ENCODE measurements around the gene AMT.

Gene AMT

GRCh38 chr3:49422379-49423248 is at the start of gene AMT:
Gene AMT (minus strand): TSS chr3:49422473. CDS start chr3:49422450, 23 bp downstream.
- peak; percentile 91 for DNase-seq (ENCODE audit: low spot score)

- peak; percentile 48 for DNase-seq (ENCODE audit: low spot score)
These were observed 48.6 kb upstream of the AMT start for GRCh38 chr3:49470714-49471420.

GRCh38 chr3:49469936-49470713 is 47.9 kb upstream of the AMT start, which contains the start of gene DAG1:
Gene DAG1 (plus strand): TSS chr3:49470267. CDS start chr3:49510535, 40,268 bp downstream.
- peak; percentile 96 for DNase-seq (ENCODE audit: low spot score)

- peak; percentile 66 for DNase-seq (ENCODE audit: low spot score)
These were observed 47.0 kb upstream of the AMT start for GRCh38 chr3:49469037-49469935.

- no peak for DNase-seq (ENCODE audit: low spot score)
These were observed 43.8 kb upstream of the AMT start for GRCh38 chr3:49466085-49466484.

GRCh38 chr3:49465270-49466034 is 43.2 kb upstream of the AMT start:
- DNase-seq (ENCODE audit: low spot score), result peak; percentile 46

GRCh38 chr3:49462222-49462621 is 39.9 kb upstream of the AMT start:
- DNase-seq (ENCODE audit: low spot score), result no peak

GRCh38 chr3:49461443-49462171 is 39.3 kb upstream of the AMT start:
- DNase-seq (ENCODE audit: low spot score), result no peak

GRCh38 chr3:49460956-49461355 is 38.7 kb upstream of the AMT start:
- no peak for DNase-seq (ENCODE audit: low spot score)

GRCh38 chr3:49460188-49460890 is 38.1 kb upstream of the AMT start:
- DNase-seq (ENCODE audit: low spot score), result no peak

GRCh38 chr3:49456466-49456865 is 34.2 kb upstream of the AMT start:
- DNase-seq (ENCODE audit: low spot score), result no peak

- no peak for DNase-seq (ENCODE audit: low spot score)
These were observed 32.8 kb upstream of the AMT start for GRCh38 chr3:49454898-49455681.

- DNase-seq (ENCODE audit: low spot score), result no peak
These were observed 32.2 kb upstream of the AMT start for GRCh38 chr3:49454458-49454857.

- DNase-seq (ENCODE audit: low spot score), result no peak
These were observed 31.3 kb upstream of the AMT start for GRCh38 chr3:49453621-49454020.

GRCh38 chr3:49445391-49445790 is 23.1 kb upstream of the AMT start:
- DNase-seq (ENCODE audit: low spot score), result no peak

GRCh38 chr3:49434731-49435130 is 12.5 kb upstream of the AMT start:
- no peak for DNase-seq (ENCODE audit: low spot score)

- DNase-seq (ENCODE audit: low spot score), result no peak
These were observed 6.4 kb upstream of the AMT start for GRCh38 chr3:49428752-49429080.

GRCh38 chr3:49427586-49427985 is 5.3 kb upstream of the AMT start:
- no peak for DNase-seq (ENCODE audit: low spot score)

GRCh38 chr3:49424816-49425215 is 2.5 kb upstream of the AMT start:
- no peak for DNase-seq (ENCODE audit: low spot score)
